C4-2B (cell line): ENCODE data around the gene ZNF768.

ENCODE experiments used
- H3K27ac ChIP-seq: fragments of 450-650 bp; 2 replicates; pipeline ENCODE4 v1.5.1; 2017
- CTCF ChIP-seq: fragments of 450-650 bp; conservative IDR thresholded peaks from 2 replicates; pipeline ENCODE4 v1.5.1; 2017; ENCODE audit warnings: mild to moderate bottlenecking
- ZFX ChIP-seq: fragments of 450-650 bp; IDR thresholded peaks from 2 replicates; pipeline ENCODE4 v1.6.1; 2017

Gene ZNF768

GRCh38 chr16:30532285-30533145 is 6.1 kb upstream of the ZNF768 start:
- H3K27ac ChIP-seq, result no peak overlapping the region

GRCh38 chr16:30530163-30531037 is 4.0 kb upstream of the ZNF768 start:
- no peak overlapping the region for H3K27ac ChIP-seq
- TF ChIP-seq ZFX (no peak), CTCF (no peak)

More at GRCh38 chr16:30532285-30533145, 6.1 kb upstream of the ZNF768 start:
- TF ChIP-seq ZFX, result no peak
- TF ChIP-seq CTCF, result no peak

- peak overlapping the region; percentile 95 for H3K27ac ChIP-seq
- TF ChIP-seq ZFX, result no peak
- TF ChIP-seq CTCF, result no peak
These were observed 2.6 kb upstream of the ZNF768 start for GRCh38 chr16:30528799-30529457.

GRCh38 chr16:30527635-30528178 is 1.3 kb upstream of the ZNF768 start:
- H3K27ac ChIP-seq, result peak overlapping the region; percentile 95
- TF ChIP-seq CTCF, result no peak
- no peak for TF ChIP-seq ZFX

- H3K27ac ChIP-seq, result peak overlapping the region; percentile 95
- no peak; the same call in 1 of the 2 replicates for TF ChIP-seq CTCF
- TF ChIP-seq ZFX, result no peak
These were observed 663 bp upstream of the ZNF768 start for GRCh38 chr16:30526823-30527634.

- TF ChIP-seq CTCF, result no peak
- TF ChIP-seq ZFX, result no peak
- H3K27ac ChIP-seq, result peak overlapping the region; percentile 95
These were observed 576 bp downstream of the ZNF768 start for GRCh38 chr16:30525844-30526136.
